Smooth muscle cell (in vitro differentiated cells): ENCODE results near the gene IFNAR2. TPM values are rescaled to one million over a fixed set of nuclear protein-coding genes. Genes with fewer than 3 reads are reported as not detected.

ENCODE experiments used
- DNase-seq: peaks from one replicate; lab custom pipeline; 2025; ENCODE audit not compliant: unreplicated experiment; lab: John Stamatoyannopoulos, UW
- H2AFZ ChIP-seq: fragments of 200-600 bp; sonication (generic); 2 replicates; pipeline ENCODE4 v1.6.0; 2016; ENCODE audit warnings: antibody characterized with exemption, low read depth, mild to moderate bottlenecking
- H3F3A ChIP-seq: fragments of 200-600 bp; sonication (generic); 2 replicates; pipeline ENCODE4 v1.6.0; 2017; ENCODE audit warnings: antibody characterized with exemption, low read depth
- H3K27ac ChIP-seq: fragments of 200-600 bp; sonication (generic); 2 replicates; pipeline ENCODE4 v1.5.1; 2016; ENCODE audit warnings: low read depth, mild to moderate bottlenecking
- H3K27me3 ChIP-seq: fragments of 200-600 bp; sonication (generic); 2 replicates; pipeline ENCODE4 v1.6.1; 2016; ENCODE audit warnings: low read depth, mild to moderate bottlenecking
- H3K36me3 ChIP-seq: fragments of 200-600 bp; sonication (generic); 2 replicates; pipeline ENCODE4 v1.5.1; 2016; ENCODE audit warnings: low read depth
- H3K4me1 ChIP-seq: fragments of 200-600 bp; sonication (generic); 2 replicates; pipeline ENCODE4 v1.5.1; 2016; ENCODE audit warnings: low read depth
- H3K4me2 ChIP-seq: fragments of 200-600 bp; sonication (generic); 2 replicates; pipeline ENCODE4 v1.6.0; 2016; ENCODE audit warnings: mild to moderate bottlenecking
- H3K4me3 ChIP-seq: fragments of 200-600 bp; sonication (generic); 2 replicates; pipeline ENCODE4 v1.5.1; 2016; ENCODE audit warnings: mild to moderate bottlenecking
- H3K79me2 ChIP-seq: fragments of 200-600 bp; sonication (generic); 2 replicates; pipeline ENCODE4 v1.6.0; 2016; ENCODE audit warnings: low read depth, mild to moderate bottlenecking
- H3K9ac ChIP-seq: fragments of 200-600 bp; sonication (generic); 2 replicates; pipeline ENCODE4 v1.6.0; 2016; ENCODE audit warnings: low read depth
- H3K9me3 ChIP-seq: fragments of 200-600 bp; sonication (generic); replicated peaks from 2 replicates; pipeline ENCODE4 v1.5.1; 2016; ENCODE audit warnings: low read depth
- H4K20me1 ChIP-seq: fragments of 200-600 bp; sonication (generic); 2 replicates; pipeline ENCODE4 v1.6.0; 2016; ENCODE audit warnings: low read depth
- CTCF ChIP-seq: fragments of 200-600 bp; sonication (generic); IDR thresholded peaks from 2 replicates; pipeline ENCODE4 v1.5.1; 2017; ENCODE audit warnings: borderline replicate concordance, mild to moderate bottlenecking, antibody characterized with exemption; ENCODE audit not compliant: insufficient read depth, poor library complexity, severe bottlenecking
- WGBS: methylation state at CpG from one replicate; pipeline ENCODE4 v1.1.7; 2016; ENCODE audit warnings: low lambda C conversion rate; 5-methylcytosine and 5-hydroxymethylcytosine counted together
- polyA plus RNA-seq: library from polyadenylated mRNA; unstranded; fragments of >200 nt; fragmentation: Nextera tagmentation; extraction: Ambion mirVana; gene quantifications from 2 replicates; pipeline ENCODE4 v1.2.1, GENCODE V29; 2016
- total RNA-seq: library from RNA; depleted of rRNA; stranded (reverse); fragments of >200 nt; gene quantifications from 2 replicates; pipeline ENCODE4 v1.2.3, GENCODE V29; 2014

Gene IFNAR2
- total and polyA plus RNA-seq, 2 experiments from 2014 or later: 30.7 to 33.2 TPM

GRCh38 chr21:33202464-33203363, 27.0 kb upstream of the IFNAR2 start:
- H3K27ac ChIP-seq: peak overlapping the region; percentile 94
- no peak for TF ChIP-seq CTCF

GRCh38 chr21:33203371-33203724, 26.4 kb upstream of the IFNAR2 start:
- H3K9ac ChIP-seq: peak overlapping the region; percentile 54

More at GRCh38 chr21:33202464-33203363, 27.0 kb upstream of the IFNAR2 start:
- no peak overlapping the region for H3K4me3 ChIP-seq
- H4K20me1 ChIP-seq: no peaks in the 10 kb centered on the region
- H3K79me2 ChIP-seq: no peaks in the 10 kb centered on the region
- H3K9me3 ChIP-seq: no peaks in the 10 kb centered on the region
- no peaks in the 10 kb centered on the region for H3K4me1 ChIP-seq
- no peaks in the 10 kb centered on the region for H3K27me3 ChIP-seq
- no peaks in the 10 kb centered on the region for H3F3A ChIP-seq
- peak overlapping the region; percentile 54 for H3K9ac ChIP-seq
- no peak for DNase-seq
- H2AFZ ChIP-seq: no peak overlapping the region
- 90% methylated on average over 14 of the region's 16 CpGs for WGBS
- H3K36me3 ChIP-seq: no peaks in the 10 kb centered on the region
- H3K4me2 ChIP-seq: peak overlapping the region; percentile 35

DNA sequence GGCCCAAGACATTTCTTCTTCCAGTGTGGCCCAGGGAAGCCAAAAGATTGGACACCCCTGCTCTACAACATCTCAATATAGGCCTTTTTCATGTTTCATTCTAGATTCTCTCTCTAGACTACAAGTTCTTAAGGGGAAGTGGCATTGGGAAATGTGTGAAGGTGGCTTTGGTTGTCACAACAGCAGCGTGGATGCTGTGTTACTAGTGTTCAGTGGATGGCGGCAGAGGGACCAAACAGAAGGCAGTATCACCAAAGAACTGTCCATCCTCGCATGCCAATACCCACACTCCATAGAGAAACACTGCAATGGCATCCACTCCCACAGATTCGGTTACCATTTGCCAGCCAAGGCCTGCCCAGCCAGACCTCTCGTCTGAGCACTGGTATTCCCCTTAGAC, 24.3 kb upstream of the IFNAR2 start:
- Histone ChIP-seq H3K4me1 (no peaks in the 10 kb centered on the region), H2AFZ (no peak overlapping the region), H3F3A (no peaks in the 10 kb centered on the region), H3K36me3 (no peaks in the 10 kb centered on the region), H4K20me1 (no peaks in the 10 kb centered on the region), H3K27me3 (no peaks in the 10 kb centered on the region), H3K9me3 (no peaks in the 10 kb centered on the region), H3K27ac (no peak overlapping the region), H3K4me3 (no peak overlapping the region), H3K9ac (no peak overlapping the region), H3K4me2 (no peak overlapping the region), H3K79me2 (no peaks in the 10 kb centered on the region)
- no peak for DNase-seq
- WGBS: 72% methylated on average over 5 of the region's 5 CpGs
- no peak for TF ChIP-seq CTCF

More at GRCh38 chr21:33203371-33203724, 26.4 kb upstream of the IFNAR2 start:
- no peak for DNase-seq
- no peak overlapping the region for H2AFZ ChIP-seq
- peak overlapping the region; percentile 94 for H3K27ac ChIP-seq
- H3K4me1 ChIP-seq: no peaks in the 10 kb centered on the region
- peak overlapping the region; percentile 35 for H3K4me2 ChIP-seq
- H3K27me3 ChIP-seq: no peaks in the 10 kb centered on the region
- H3F3A ChIP-seq: no peaks in the 10 kb centered on the region
- 48% methylated on average over 5 of the region's 5 CpGs for WGBS
- TF ChIP-seq CTCF: no peak
- H4K20me1 ChIP-seq: no peaks in the 10 kb centered on the region
- H3K9me3 ChIP-seq: no peaks in the 10 kb centered on the region
- no peak overlapping the region for H3K4me3 ChIP-seq
- no peaks in the 10 kb centered on the region for H3K79me2 ChIP-seq
- H3K36me3 ChIP-seq: no peaks in the 10 kb centered on the region

DNA sequence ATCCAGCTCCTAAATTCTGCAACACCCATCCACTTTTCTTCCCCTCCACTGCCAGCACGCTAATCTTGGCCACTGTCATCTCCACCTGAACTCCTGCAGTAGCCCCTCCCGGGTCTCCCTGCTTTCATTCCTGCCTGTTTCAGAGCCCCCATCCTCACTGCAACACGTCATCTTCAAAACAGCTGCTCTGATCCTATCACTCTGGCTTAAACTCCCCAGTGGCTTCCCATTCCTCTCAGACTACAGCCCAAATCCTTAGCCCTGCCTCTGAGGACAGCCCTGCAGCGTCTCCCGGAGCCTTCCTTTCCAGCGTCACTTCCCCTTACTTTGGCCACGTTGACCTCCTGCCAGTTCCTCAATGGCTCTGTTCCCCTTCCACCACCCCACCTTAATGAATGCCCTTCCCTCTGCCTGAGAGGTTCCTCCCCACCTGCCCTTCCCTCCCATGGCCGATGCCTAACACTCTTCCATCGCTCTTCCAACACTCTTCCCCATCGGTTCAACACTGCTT, 22.9 kb upstream of the IFNAR2 start:
- H3K9ac ChIP-seq: no peak overlapping the region
- H3F3A ChIP-seq: no peaks in the 10 kb centered on the region
- no peaks in the 10 kb centered on the region for H3K79me2 ChIP-seq
- no peak overlapping the region for H3K4me3 ChIP-seq
- no peak for TF ChIP-seq CTCF
- DNase-seq: no peak
- H3K27ac ChIP-seq: peak overlapping the region; percentile 22
- WGBS: 63% methylated on average over 10 of the region's 10 CpGs
- peak overlapping the region; percentile 1 for H3K4me2 ChIP-seq
- no peaks in the 10 kb centered on the region for H4K20me1 ChIP-seq
- no peaks in the 10 kb centered on the region for H3K36me3 ChIP-seq
- no peaks in the 10 kb centered on the region for H3K27me3 ChIP-seq
- no peaks in the 10 kb centered on the region for H3K4me1 ChIP-seq
- no peaks in the 10 kb centered on the region for H3K9me3 ChIP-seq
- H2AFZ ChIP-seq: no peak overlapping the region
